OCI-LY3 (cell line): Measurements from ENCODE around the gene IMPDH2.

Experiments
- CTCF ChIP-seq: fragments of 200-600, 300-600 bp; sonication (generic); IDR thresholded peaks from 2 replicates; pipeline ENCODE4 v1.5.1; 2014; ENCODE audit warnings: antibody characterized with exemption, low read length, low read depth
- EZH2phosphoT487 ChIP-seq: fragments of 200-600 bp; shearing (Covaris generic); IDR thresholded peaks from 2 replicates; pipeline ENCODE4 v1.6.1; 2018; ENCODE audit warnings: antibody characterized with exemption, mixed run types, low read depth

- TF ChIP-seq EZH2phosphoT487: no peak
- TF ChIP-seq CTCF: no peak
Measured at GRCh38 chr3:49076116-49076515, 46.9 kb upstream of the IMPDH2 start.
